ENCODE data around the gene C6orf89. TPM values are rescaled to one million over a fixed set of nuclear protein-coding genes. Genes with fewer than 3 reads are reported as not detected.

Gene C6orf89
- total and polyA plus RNA-seq, 4 donors = 22.9 to 59.5 (median 39.4) TPM

DNA sequence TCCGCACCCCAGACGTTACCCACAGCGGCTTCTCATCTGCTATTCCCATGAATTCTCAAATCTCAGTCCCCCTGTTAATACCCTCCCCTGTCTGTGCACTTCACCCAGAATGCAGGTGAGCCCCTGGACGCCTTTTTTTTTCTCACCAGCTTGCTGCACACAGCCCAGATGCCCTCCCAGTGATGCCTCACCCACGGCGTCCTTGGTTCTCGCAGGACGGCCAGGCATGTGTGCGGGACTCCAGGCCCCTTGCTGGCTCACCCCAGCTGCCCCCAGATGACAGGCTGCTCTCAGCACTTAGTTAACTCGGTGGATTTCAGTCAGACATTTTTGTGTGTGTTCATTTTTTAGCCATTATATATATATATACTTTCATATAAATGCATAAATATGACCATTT is 43.4 kb downstream of the C6orf89 start:
- no peak for ATAC-seq (ENCODE audit: insufficient read depth, low FRiP score)
- 86 to 93% methylated on average over 10 of the region's 10 CpGs for WGBS, 2 donors
- Histone ChIP-seq H3K4me1 (ENCODE audit: control insufficient read depth in 5 of 5, insufficient read depth in 5 of 5, low read length in 5 of 5) (peaks cover 0 to 11% (median 6%) of the 10 kb centered on the region in 5 donors), H3K9ac (ENCODE audit: insufficient read depth in 1 of 2, low read length in 2 of 2) (no peak overlapping the region), H3K9me3 (ENCODE audit: control insufficient read depth in 4 of 4, insufficient read depth in 3 of 4, low read length in 3 of 4) (no peaks in the 10 kb centered on the region), H3K36me3 (ENCODE audit: control insufficient read depth in 4 of 4, insufficient read depth in 4 of 4, low read length in 4 of 4) (peaks cover 0 to 6% (median 2%) of the 10 kb centered on the region in 4 donors), H3K27me3 (ENCODE audit: control insufficient read depth in 3 of 3, insufficient read depth in 3 of 3, low read length in 2 of 3) (no peaks in the 10 kb centered on the region), H3K4me3 (no peak overlapping the region), H3K27ac (ENCODE audit: low read depth in 1 of 2, low read length in 1 of 2) (no peak overlapping the region)
- TF ChIP-seq, protein P1, sequence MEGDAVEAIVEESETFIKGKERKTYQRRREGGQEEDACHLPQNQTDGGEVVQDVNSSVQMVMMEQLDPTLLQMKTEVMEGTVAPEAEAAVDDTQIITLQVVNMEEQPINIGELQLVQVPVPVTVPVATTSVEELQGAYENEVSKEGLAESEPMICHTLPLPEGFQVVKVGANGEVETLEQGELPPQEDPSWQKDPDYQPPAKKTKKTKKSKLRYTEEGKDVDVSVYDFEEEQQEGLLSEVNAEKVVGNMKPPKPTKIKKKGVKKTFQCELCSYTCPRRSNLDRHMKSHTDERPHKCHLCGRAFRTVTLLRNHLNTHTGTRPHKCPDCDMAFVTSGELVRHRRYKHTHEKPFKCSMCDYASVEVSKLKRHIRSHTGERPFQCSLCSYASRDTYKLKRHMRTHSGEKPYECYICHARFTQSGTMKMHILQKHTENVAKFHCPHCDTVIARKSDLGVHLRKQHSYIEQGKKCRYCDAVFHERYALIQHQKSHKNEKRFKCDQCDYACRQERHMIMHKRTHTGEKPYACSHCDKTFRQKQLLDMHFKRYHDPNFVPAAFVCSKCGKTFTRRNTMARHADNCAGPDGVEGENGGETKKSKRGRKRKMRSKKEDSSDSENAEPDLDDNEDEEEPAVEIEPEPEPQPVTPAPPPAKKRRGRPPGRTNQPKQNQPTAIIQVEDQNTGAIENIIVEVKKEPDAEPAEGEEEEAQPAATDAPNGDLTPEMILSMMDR (IDR thresholded peaks at IDR 0.05; ENCODE audit: control extremely low read depth, extremely low read depth) = no peak
- DNase-seq = no peak

DNA sequence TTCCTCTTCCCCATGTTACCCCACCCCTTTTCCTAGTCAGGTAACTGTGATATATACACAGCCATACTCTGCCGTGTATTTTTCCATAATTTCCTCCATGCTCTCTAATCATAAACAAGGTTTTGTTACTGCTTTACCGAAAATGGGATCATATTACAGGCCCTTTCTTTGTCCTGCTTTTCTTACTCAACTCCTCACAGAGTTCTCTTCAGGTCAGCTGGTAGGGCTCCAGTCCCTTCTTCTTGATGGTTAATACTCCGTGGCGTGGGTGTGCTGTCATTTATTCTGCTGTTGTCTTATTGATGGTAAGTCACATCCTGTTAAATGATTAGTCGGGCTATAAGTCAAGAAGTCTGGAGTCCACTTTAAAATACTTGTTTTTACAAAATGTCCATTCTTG is 43.9 kb downstream of the C6orf89 start:
- Histone ChIP-seq H3K27ac (ENCODE audit: low read depth in 1 of 2, low read length in 1 of 2) (no peak overlapping the region), H3K4me3 (no peak overlapping the region), H3K4me1 (ENCODE audit: control insufficient read depth in 5 of 5, insufficient read depth in 5 of 5, low read length in 5 of 5) (peaks cover 0 to 11% (median 6%) of the 10 kb centered on the region in 5 donors), H3K9me3 (ENCODE audit: control insufficient read depth in 4 of 4, insufficient read depth in 3 of 4, low read length in 3 of 4) (no peaks in the 10 kb centered on the region), H3K27me3 (ENCODE audit: control insufficient read depth in 3 of 3, insufficient read depth in 3 of 3, low read length in 2 of 3) (no peaks in the 10 kb centered on the region), H3K36me3 (ENCODE audit: control insufficient read depth in 4 of 4, insufficient read depth in 4 of 4, low read length in 4 of 4) (peaks cover 0 to 4% (median 1%) of the 10 kb centered on the region in 4 donors), H3K9ac (ENCODE audit: insufficient read depth in 1 of 2, low read length in 2 of 2) (no peak overlapping the region)
- TF ChIP-seq, protein P1 (IDR thresholded peaks at IDR 0.05; ENCODE audit: control extremely low read depth, extremely low read depth) = no peak
- 38 to 66% methylated on average over 5 of the region's 5 CpGs for WGBS, 2 donors
- DNase-seq (peak in 2 of 3 donors; percentile 53 to 71), ATAC-seq (ENCODE audit: insufficient read depth, low FRiP score) (no peak)

DNA sequence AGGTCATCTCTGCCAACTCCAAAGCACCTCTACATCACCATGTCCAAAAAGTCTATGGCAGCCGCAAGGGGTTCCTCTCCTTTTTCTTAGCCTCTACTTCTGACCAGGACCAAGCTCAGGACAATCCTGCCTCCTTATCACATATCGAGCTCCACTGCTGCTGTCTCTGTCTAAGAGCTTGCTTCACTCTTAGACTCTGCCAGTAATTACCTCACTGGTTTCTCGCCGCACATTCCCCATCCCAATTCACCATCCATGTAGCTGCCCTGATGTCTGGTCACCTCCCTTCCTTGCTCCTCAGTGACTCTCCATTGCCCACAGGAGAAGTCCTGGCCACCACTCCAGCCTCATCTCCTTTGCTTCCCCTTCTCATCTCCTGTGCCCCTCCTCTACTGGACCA is 44.7 kb downstream of the C6orf89 start:
- no peak for ATAC-seq (ENCODE audit: insufficient read depth, low FRiP score)
- no peak for DNase-seq
- Histone ChIP-seq H3K4me3 (no peak overlapping the region), H3K36me3 (ENCODE audit: control insufficient read depth in 4 of 4, insufficient read depth in 4 of 4, low read length in 4 of 4) (peaks cover 0 to 1% (median 0%) of the 10 kb centered on the region in 4 donors), H3K9me3 (ENCODE audit: control insufficient read depth in 4 of 4, insufficient read depth in 3 of 4, low read length in 3 of 4) (no peaks in the 10 kb centered on the region), H3K27ac (ENCODE audit: low read depth in 1 of 2, low read length in 1 of 2) (no peak overlapping the region), H3K4me1 (ENCODE audit: control insufficient read depth in 5 of 5, insufficient read depth in 5 of 5, low read length in 5 of 5) (peaks cover 0 to 11% (median 6%) of the 10 kb centered on the region in 5 donors), H3K27me3 (ENCODE audit: control insufficient read depth in 3 of 3, insufficient read depth in 3 of 3, low read length in 2 of 3) (no peaks in the 10 kb centered on the region), H3K9ac (ENCODE audit: insufficient read depth in 1 of 2, low read length in 2 of 2) (no peak overlapping the region)
- TF ChIP-seq, protein P1 (IDR thresholded peaks at IDR 0.05; ENCODE audit: control extremely low read depth, extremely low read depth) = no peak
- 91 to 98% methylated on average over 4 of the region's 4 CpGs for WGBS, 2 donors

DNA sequence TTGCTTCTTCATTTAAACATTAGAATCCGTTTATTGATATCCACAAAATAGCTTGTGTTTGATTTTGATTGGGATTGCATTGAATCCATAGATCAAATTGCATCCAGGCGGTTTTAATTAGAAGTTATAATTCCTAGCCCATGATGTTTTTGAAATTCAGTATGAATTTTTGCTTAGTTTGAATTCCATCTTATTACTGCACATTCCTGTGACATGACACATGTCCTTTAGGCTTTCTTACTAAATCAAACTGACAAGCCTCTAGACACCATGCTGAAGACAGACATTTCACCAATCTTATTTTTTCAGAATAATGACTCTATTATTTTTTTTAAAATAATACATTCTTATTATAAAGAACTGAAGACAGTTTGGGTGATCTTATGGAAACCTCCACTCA is 47.4 kb downstream of the C6orf89 start:
- no peak overlapping the region for H3K4me3 ChIP-seq
- no peaks in the 10 kb centered on the region for H3K36me3 ChIP-seq (ENCODE audit: control insufficient read depth in 4 of 4, insufficient read depth in 4 of 4, low read length in 4 of 4)
- DNase-seq (no peak), ATAC-seq (ENCODE audit: insufficient read depth, low FRiP score) (no peak)
- no peaks in the 10 kb centered on the region for H3K9me3 ChIP-seq (ENCODE audit: control insufficient read depth in 4 of 4, insufficient read depth in 3 of 4, low read length in 3 of 4)
- H3K9ac ChIP-seq (ENCODE audit: insufficient read depth in 1 of 2, low read length in 2 of 2) = no peak overlapping the region
- TF ChIP-seq, protein P1 (IDR thresholded peaks at IDR 0.05; ENCODE audit: control extremely low read depth, extremely low read depth) = no peak
- peaks cover 0 to 9% (median 0%) of the 10 kb centered on the region in 5 donors for H3K4me1 ChIP-seq (ENCODE audit: control insufficient read depth in 5 of 5, insufficient read depth in 5 of 5, low read length in 5 of 5)
- 95 to 96% methylated on average over 2 of the region's 2 CpGs for WGBS, 2 donors
- H3K27ac ChIP-seq (ENCODE audit: low read depth in 1 of 2, low read length in 1 of 2) = no peak overlapping the region
- H3K27me3 ChIP-seq (ENCODE audit: control insufficient read depth in 3 of 3, insufficient read depth in 3 of 3, low read length in 2 of 3) = no peaks in the 10 kb centered on the region
